Tibial nerve (tissue), 3 donors: ENCODE measurements around the gene UGT2B17.

Experiments
- CTCF ChIP-seq, 5 experiments: fragments of 200-600 bp in 3 of 5; fragments of 450-650 bp in 2 of 5; sonication (generic) in 3 of 5; IDR thresholded peaks; one replicate each; pipeline ENCODE4 v1.5.1; 2016 to 2019; ENCODE audit warnings: antibody characterized with exemption in 5 of 5, mild to moderate bottlenecking in 3 of 5, moderate library complexity in 2 of 5
- POLR2A ChIP-seq, 2 donors: fragments of 450-650 bp; IDR thresholded peaks; one replicate each; pipeline ENCODE4 v1.6.1; 2017; ENCODE audit warnings: antibody characterized with exemption in 2 of 2, mild to moderate bottlenecking in 2 of 2, moderate library complexity in 2 of 2

GRCh38 chr4:68615699-68616422, 39.7 kb upstream of the UGT2B17 start:
- TF ChIP-seq CTCF (IDR thresholded peaks at IDR 0.05) (no peak), POLR2A (IDR thresholded peaks at IDR 0.05) (no peak)
